GM23248 (cell line): Measurements from ENCODE around the gene SLC9A9.

Source experiments
- EZH2 ChIP-seq: fragments of 200-600 bp; sonication (generic); IDR thresholded peaks from 2 replicates; pipeline ENCODE4 v1.6.1; 2018; ENCODE audit warnings: antibody characterized with exemption, mild to moderate bottlenecking; ENCODE audit not compliant: insufficient read depth, poor library complexity, severe bottlenecking
- EZH2phosphoT487 ChIP-seq: fragments of 200-600 bp; sonication (generic); IDR thresholded peaks from 2 replicates; pipeline ENCODE4 v1.6.1; 2018; ENCODE audit warnings: antibody characterized with exemption, moderate library complexity, mild to moderate bottlenecking, low read depth; ENCODE audit not compliant: insufficient read depth

DNA sequence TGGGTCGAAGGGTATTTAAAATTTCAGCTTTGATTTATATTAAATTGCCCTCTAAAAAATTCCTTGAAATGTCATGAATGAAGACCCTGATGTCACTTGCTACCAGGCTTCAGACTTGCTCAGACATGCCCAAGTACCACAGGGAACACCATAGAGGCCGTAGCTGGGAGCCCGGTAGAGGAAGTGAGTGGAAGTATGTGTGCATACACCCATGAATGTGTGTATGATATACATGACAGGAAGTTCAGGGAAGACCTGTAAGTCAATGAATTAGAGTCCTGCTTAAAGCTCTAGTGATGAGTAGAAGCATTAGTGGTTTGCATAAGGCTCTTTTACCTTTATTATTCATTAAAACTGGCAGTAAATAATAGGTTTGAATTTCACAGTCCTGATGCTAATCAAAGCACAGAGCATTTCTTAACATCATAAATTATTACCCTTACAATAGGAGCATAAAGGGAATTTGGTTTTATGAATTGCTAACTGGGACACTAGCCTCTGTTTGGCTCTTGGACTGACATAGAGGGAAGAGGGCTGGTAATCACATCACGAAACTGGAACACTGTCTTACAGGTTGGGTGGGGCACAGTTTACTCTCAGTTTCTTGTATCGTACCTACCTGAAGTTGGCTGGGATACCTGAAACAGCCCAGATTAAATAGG lies 584.3 kb downstream of the SLC9A9 start:
- TF ChIP-seq EZH2 (no peak), EZH2phosphoT487 (no peak)
